GM12864 (cell line): ENCODE data around the gene PDS5B.
"Not testable (repeated sequence)": the region's sequence is repeated elsewhere in the genome, so short reads cannot be mapped to it uniquely, and the experiment has no call there.

Source experiments
- DNase-seq: peaks from one replicate; pipeline ENCODE4 v3.0.0-alpha.2; 2011; ENCODE audit warnings: low read depth
- H3K4me3 ChIP-seq: 2 replicates; pipeline ENCODE4 v1.5.1; 2011; ENCODE audit warnings: mild to moderate bottlenecking, low read depth, low read length, control low read depth
- TF ChIP-seq, protein P1 (sequence below): IDR thresholded peaks from 2 replicates; pipeline ENCODE4 v1.5.1; 2011; ENCODE audit warnings: low read depth, mild to moderate bottlenecking, moderate library complexity, low read length, control low read depth, inconsistent platforms; ENCODE audit errors: missing control alignments

PDS5B gene

DNA sequence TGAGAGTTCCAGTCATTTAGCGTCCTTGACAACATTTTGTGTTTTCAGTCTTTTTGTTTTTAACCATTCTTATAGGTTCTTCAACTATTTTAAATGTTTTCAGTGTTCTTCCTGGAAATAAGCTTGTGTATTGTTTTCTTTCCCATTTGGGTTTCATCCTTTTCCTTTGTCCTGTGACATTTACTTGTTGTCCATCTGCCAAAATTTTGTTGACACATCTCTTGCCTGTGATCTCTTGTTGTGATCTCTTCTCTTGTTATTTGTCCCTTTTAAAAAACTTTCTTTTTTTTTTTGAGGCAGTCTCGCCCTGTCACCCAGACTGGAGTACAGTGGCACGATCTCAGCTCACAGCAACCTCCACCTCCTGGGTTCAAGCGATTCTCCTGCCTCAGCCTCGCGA, 96.5 kb downstream of the PDS5B start:
- no peak for DNase-seq
- TF ChIP-seq, protein P1, sequence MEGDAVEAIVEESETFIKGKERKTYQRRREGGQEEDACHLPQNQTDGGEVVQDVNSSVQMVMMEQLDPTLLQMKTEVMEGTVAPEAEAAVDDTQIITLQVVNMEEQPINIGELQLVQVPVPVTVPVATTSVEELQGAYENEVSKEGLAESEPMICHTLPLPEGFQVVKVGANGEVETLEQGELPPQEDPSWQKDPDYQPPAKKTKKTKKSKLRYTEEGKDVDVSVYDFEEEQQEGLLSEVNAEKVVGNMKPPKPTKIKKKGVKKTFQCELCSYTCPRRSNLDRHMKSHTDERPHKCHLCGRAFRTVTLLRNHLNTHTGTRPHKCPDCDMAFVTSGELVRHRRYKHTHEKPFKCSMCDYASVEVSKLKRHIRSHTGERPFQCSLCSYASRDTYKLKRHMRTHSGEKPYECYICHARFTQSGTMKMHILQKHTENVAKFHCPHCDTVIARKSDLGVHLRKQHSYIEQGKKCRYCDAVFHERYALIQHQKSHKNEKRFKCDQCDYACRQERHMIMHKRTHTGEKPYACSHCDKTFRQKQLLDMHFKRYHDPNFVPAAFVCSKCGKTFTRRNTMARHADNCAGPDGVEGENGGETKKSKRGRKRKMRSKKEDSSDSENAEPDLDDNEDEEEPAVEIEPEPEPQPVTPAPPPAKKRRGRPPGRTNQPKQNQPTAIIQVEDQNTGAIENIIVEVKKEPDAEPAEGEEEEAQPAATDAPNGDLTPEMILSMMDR: no peak
- no peak overlapping the region for H3K4me3 ChIP-seq

DNA sequence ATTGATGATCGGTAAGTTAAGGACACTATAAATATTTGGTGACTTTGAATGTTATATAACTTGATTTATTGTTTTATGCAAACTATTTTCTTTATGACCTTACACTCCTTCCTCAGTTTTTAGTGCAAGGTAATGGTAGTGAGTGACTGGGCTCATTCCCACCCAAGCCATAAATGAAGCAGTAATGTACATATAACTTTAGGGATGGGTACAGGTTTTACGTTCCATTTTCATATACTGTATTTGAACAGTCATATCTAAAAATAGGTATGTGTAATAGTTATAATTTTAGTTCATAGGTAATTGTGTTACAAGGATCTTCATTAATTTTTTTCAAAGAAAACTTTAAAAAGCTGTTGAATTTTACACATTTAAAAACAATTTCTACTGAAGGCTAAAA, 101.0 kb downstream of the PDS5B start:
- DNase-seq: no peak
- TF ChIP-seq, protein P1: no peak
- no peak overlapping the region for H3K4me3 ChIP-seq

DNA sequence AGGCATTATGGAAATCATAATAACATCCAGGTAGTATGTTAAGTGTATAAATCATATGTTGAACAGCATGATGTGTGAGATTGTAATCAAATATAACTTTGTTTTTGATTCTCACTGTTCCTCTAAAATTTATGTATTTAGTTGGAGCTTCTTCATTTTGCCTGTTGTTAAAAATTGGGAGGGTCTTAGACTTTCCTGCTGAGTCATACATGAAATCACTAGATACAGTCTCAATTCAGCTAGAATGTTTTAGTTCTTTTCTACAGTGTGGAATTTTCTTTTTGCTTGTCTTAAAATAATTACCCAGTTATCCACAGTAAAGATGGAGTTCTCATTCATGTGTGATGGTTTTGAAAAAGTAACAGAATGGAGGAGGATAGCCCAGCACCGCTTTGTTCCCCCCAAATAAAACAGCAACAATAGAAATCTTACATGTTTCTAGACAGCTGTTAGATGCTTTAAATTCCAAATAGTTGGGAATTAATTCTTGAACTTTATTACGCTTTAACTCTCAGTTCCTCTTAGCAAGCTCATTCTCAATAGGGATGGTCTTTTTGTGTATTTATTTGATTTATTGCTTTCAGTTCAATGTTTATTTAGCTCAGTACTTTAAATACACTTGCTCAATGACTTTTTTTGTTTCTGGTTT, 109.5 kb downstream of the PDS5B start:
- H3K4me3 ChIP-seq: no peak overlapping the region
- TF ChIP-seq, protein P1: no peak
- DNase-seq: no peak

DNA sequence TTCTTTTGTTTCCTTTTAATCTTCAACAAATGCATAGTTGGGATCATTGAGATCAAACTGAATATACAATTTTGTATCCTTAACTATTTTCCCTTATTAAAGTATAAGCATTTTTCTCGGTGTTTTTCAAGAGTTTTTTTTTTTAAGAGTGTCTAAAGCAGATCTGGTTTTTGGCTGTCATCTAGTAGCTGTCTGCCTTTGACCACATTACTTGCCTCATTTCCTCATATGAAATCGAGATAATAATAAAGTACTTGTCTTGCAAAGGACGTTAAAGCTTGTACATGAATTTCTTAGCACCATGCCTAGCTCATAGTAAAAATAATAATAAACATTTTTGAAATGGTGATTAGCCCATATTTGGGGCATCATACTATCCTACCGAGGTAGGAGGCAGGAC, 121.2 kb downstream of the PDS5B start:
- TF ChIP-seq, protein P1: no peak
- no peak for DNase-seq
- H3K4me3 ChIP-seq: no peak overlapping the region

DNA sequence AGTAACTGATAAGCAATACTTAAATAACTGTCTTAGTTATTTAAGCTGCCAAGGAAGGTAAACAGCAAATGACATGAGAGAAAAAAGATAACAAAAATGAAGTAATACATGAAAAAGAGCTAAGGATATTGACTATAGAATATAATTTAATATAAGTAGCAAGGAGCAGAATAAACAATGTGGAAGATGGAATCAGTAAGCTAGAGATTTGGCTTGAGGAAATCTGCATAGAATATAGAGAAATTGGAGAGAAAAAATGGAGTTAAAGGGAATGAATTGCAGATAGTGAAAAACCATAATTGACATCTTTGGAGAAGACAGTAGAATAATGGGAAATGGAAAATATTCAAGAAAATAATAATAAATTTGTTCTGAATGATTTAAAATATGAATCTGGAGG, 127.1 kb downstream of the PDS5B start:
- DNase-seq: no peak
- TF ChIP-seq, protein P1: no peak
- no peak overlapping the region for H3K4me3 ChIP-seq

DNA sequence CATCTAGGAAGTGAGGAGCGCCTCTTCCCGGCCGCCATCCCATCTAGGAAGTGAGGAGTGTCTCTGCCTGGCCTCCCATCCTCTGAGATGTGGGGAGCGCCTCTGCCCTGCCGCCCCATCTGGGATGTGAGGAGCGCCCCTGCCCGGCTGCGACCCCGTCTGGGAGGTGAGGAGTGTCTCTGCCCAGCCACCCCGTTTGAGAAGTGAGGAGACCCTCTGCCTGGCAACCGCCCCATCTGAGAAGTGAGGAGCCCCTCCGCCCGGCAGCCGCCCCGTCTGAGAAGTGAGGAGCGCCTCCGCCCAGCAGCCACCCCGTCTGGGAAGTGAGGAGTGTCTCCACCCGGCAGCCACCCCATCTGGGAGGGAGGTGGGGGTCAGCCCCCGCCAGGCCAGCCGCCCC, 129.9 kb downstream of the PDS5B start:
- not testable (repeated sequence) for H3K4me3 ChIP-seq, DNase-seq

DNA sequence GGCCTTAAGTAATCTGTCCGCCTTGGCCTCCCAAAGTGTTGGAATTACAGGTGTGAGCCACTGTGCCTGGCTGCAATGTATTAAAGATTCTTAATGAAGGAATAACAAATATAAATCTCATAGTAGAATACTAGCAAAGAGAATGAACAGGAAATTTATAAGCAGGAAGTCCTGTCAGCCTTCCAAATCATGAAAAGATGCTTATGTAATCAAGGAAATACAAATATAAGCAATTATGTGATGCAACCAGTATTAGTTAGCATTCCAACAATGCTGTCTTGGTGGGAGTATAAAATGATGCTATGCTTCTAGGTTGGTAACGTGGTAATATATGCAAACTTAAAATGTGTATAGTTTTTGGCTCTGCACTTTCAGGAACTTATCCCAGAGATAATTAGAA, 133.8 kb downstream of the PDS5B start:
- H3K4me3 ChIP-seq: no peak overlapping the region
- TF ChIP-seq, protein P1: no peak
- no peak for DNase-seq

DNA sequence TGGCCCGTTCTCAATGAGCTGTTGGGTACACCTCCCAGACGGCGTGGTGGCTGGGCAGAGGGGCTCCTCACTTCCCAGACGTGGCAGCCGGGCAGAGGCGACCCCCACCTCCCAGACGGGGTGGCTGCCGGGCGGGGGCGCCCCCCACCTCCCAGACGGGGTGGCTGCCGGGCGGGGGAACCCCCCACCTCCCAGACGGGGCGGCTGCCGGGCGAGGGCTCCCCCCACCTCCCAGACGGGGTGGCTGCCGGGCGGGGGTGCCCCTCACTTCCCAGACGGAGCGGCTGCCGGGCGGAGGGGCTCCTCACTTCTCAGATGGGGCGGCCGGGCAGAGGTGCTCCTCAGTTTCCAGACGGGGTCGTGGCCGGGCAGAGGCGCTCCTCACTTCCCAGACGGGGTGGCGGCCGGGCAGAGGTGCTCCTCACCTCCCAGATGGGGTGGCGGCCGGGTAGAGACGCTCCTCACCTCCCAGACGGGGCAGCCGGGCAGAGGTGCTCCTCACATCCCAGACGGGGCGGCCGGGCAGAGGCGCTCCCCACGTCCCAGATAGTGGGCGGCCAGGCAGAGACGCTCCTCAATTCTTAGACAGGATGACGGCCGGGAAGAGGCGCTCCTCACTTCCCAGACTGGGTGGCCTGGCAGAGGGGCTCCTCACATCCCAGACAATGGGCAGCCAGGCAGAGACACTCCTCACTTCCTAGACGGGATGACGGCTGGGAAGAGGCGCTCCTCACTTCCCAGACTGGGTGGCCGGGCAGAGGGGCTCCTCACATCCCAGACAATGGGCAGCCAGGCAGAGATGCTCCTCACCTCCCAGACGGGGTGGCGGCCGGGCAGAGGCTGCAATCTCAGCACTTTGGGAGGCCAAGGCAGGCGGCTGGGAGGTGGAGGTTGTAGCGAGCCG, 135.1 kb downstream of the PDS5B start:
- DNase-seq, H3K4me3 ChIP-seq: not testable (repeated sequence)
